ENCODE results near the gene JUND. TPM values are rescaled to one million over a fixed set of nuclear protein-coding genes. Genes with fewer than 3 reads are reported as not detected.

The JUND gene
- total RNA-seq, 1 donor from 2014 or later: 531 TPM

GRCh38 chr19:18312092-18312534 is 30.7 kb upstream of the JUND start:
- H3K4me1 ChIP-seq: peaks cover 4% of the 10 kb centered on the region
- TF ChIP-seq CTCF (IDR thresholded peaks at IDR 0.05): no peak
- TF ChIP-seq POLR2A (IDR thresholded peaks at IDR 0.05): no peak
- H3K4me3 ChIP-seq: no peak overlapping the region
- H3K36me3 ChIP-seq: peaks cover 0 to 27% of the 10 kb centered on the region in 2 donors
- no peak overlapping the region for H3K27ac ChIP-seq
- no peaks in the 10 kb centered on the region for H3K27me3 ChIP-seq
- intact Hi-C loops (cut with DNase I): no loop called here
- H3K9me3 ChIP-seq: no peaks in the 10 kb centered on the region
- DNase-seq (ENCODE audit: extremely low spot score in 2 of 2): no peak

- H3K27me3 ChIP-seq: no peaks in the 10 kb centered on the region
- H3K4me1 ChIP-seq: peaks cover 9% of the 10 kb centered on the region
- H3K27ac ChIP-seq: no peak overlapping the region
- no peak for DNase-seq (ENCODE audit: extremely low spot score in 2 of 2)
- intact Hi-C loops (cut with DNase I): no loop called here
- no peaks in the 10 kb centered on the region for H3K9me3 ChIP-seq
- peaks cover 0 to 27% of the 10 kb centered on the region in 2 donors for H3K36me3 ChIP-seq
- H3K4me3 ChIP-seq: no peak overlapping the region
- TF ChIP-seq CTCF (IDR thresholded peaks at IDR 0.05) (no peak), POLR2A (IDR thresholded peaks at IDR 0.05) (no peak), POLR2AphosphoS5 (IDR thresholded peaks at IDR 0.05; ENCODE audit: insufficient read depth in 1 of 2, low read depth in 1 of 2) (no peak)
Measured at GRCh38 chr19:18311502-18312091, 30.2 kb upstream of the JUND start.

- peaks cover 16% of the 10 kb centered on the region for H3K4me1 ChIP-seq
- intact Hi-C loops (cut with DNase I): no loop called here
- H3K9me3 ChIP-seq: no peaks in the 10 kb centered on the region
- no peak overlapping the region for H3K27ac ChIP-seq
- TF ChIP-seq CTCF (IDR thresholded peaks at IDR 0.05) (no peak), POLR2AphosphoS5 (IDR thresholded peaks at IDR 0.05; ENCODE audit: insufficient read depth in 1 of 2, low read depth in 1 of 2) (no peak), POLR2A (IDR thresholded peaks at IDR 0.05) (no peak)
- H3K27me3 ChIP-seq: no peaks in the 10 kb centered on the region
- no peak for DNase-seq (ENCODE audit: extremely low spot score in 2 of 2)
- no peak overlapping the region for H3K4me3 ChIP-seq
- peaks cover 0 to 27% of the 10 kb centered on the region in 2 donors for H3K36me3 ChIP-seq
Measured at GRCh38 chr19:18310966-18311365, 29.5 kb upstream of the JUND start.

GRCh38 chr19:18310118-18310909 is 28.9 kb upstream of the JUND start:
- intact Hi-C loops (cut with DNase I): no loop called here
- H3K27ac ChIP-seq: no peak overlapping the region
- no peaks in the 10 kb centered on the region for H3K27me3 ChIP-seq
- no peaks in the 10 kb centered on the region for H3K9me3 ChIP-seq
- no peak for TF ChIP-seq POLR2AphosphoS5 (IDR thresholded peaks at IDR 0.05; ENCODE audit: insufficient read depth in 1 of 2, low read depth in 1 of 2)
- TF ChIP-seq CTCF (IDR thresholded peaks at IDR 0.05): no peak
- TF ChIP-seq POLR2A (IDR thresholded peaks at IDR 0.05): no peak
- no peak for DNase-seq (ENCODE audit: extremely low spot score in 2 of 2)
- peaks cover 0 to 27% of the 10 kb centered on the region in 2 donors for H3K36me3 ChIP-seq
- H3K4me3 ChIP-seq: no peak overlapping the region
- peaks cover 22% of the 10 kb centered on the region for H3K4me1 ChIP-seq

- Histone ChIP-seq H3K4me1 (peaks cover 29% of the 10 kb centered on the region), H3K36me3 (peaks cover 0 to 27% of the 10 kb centered on the region in 2 donors), H3K9me3 (no peaks in the 10 kb centered on the region), H3K27me3 (no peaks in the 10 kb centered on the region), H3K4me3 (no peak overlapping the region), H3K27ac (no peak overlapping the region)
- intact Hi-C loops (cut with DNase I): no loop called here
- DNase-seq (ENCODE audit: extremely low spot score in 2 of 2): no peak
- no peak for TF ChIP-seq POLR2AphosphoS5 (IDR thresholded peaks at IDR 0.05; ENCODE audit: insufficient read depth in 1 of 2, low read depth in 1 of 2)
- no peak for TF ChIP-seq POLR2A (IDR thresholded peaks at IDR 0.05)
- TF ChIP-seq CTCF (IDR thresholded peaks at IDR 0.05): no peak
Measured at GRCh38 chr19:18309525-18310064, 28.2 kb upstream of the JUND start.
